ENCODE results near the gene SPINK1.
"Not testable (repeated sequence)": the region's sequence is repeated elsewhere in the genome, so short reads cannot be mapped to it uniquely, and the experiment has no call there.

The SPINK1 gene

GRCh38 chr5:147854331-147854730 lies 22.9 kb upstream of the SPINK1 start:
- no peak for DNase-seq

- DNase-seq = no peak
Measured at GRCh38 chr5:147853372-147853987, 22.0 kb upstream of the SPINK1 start.

GRCh38 chr5:147852365-147852764 lies 20.9 kb upstream of the SPINK1 start:
- DNase-seq = no peak

- no peak for DNase-seq
Measured at GRCh38 chr5:147851578-147851977, 20.1 kb upstream of the SPINK1 start.

DNA sequence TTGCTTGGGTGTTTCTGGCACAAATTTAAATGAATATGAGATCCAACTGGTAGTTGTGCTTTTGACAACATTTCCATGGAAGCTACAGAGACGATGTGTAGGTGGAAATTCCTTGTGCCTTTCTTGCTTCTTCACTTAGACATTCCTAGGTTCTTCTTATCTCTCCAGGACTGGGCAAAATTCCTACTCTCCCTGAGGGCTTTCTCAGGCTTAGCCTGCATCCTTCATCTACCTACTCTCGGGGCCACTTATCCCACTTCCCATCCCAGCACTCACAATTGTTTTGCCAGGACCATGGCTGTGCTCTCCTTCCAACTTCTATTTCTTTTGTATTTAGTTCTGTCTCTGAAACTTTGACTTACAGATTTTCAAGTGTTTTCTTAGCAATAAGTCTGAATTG lies 17.8 kb upstream of the SPINK1 start:
- DNase-seq = no peak

DNA sequence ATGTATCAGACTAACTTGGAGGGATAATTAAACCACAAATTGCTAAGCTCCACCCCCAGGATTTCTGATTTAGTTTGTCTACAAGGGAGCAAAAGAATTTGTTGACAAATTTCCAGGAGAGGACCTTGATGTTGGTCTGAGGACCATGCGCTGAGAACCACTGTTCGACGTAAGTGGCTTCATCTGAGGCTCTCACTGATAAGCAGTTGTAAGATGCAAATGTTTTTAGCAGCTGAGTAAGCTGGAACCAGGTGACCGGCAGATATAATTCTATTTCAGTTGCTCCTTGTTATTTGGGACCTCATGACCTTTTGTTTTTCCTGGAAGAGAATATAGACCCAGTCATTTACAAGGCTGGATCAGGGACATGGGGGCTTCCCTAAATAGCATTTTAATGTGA lies 14.1 kb upstream of the SPINK1 start:
- DNase-seq = no peak

DNA sequence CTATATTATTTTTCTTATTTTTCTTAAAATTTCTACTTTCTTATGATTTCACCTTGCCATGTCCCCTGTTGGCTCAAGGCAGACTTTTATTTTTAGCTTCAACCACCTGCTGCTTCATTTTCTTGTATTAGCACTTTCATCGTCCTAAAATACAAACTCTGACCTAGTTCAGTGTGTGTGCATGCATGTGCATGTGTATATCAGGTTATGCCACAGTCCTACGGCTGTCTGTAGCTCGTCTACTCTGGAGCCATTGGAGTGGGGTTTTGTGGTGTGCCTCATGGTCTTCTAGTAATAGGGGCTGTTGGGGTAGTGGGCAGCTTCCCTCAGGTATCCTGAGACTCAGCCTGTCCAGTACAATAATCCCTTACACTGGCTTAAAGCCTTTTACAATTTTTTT lies 13.4 kb upstream of the SPINK1 start:
- DNase-seq = no peak

- no peak for DNase-seq
Measured at GRCh38 chr5:147842869-147843268, 11.4 kb upstream of the SPINK1 start.

GRCh38 chr5:147836439-147836838 lies 5.0 kb upstream of the SPINK1 start:
- DNase-seq = no peak

- no peak for DNase-seq
Measured at GRCh38 chr5:147835386-147835798, 3.9 kb upstream of the SPINK1 start.

GRCh38 chr5:147832541-147832940 lies 1.1 kb upstream of the SPINK1 start:
- DNase-seq = no peak

DNA sequence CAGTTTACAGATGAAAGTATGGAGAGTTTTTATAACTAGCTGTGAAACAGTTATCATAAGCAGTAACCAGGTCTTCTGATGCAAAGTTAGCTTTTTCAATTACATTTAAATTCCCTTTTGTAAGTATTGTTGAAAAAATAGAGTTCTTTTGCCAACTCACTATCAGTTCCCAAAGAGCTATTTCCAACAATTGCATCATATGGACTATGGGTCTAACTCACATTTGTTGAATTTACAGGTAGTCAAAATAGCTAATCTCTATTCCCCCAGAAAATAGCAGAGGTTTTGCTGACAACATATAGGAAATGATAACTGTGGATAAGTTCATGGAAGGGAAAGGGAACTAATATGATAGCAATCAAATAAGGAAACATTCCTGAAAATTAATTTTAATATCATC lies 1.4 kb downstream of the SPINK1 start:
- no peak for DNase-seq

DNA sequence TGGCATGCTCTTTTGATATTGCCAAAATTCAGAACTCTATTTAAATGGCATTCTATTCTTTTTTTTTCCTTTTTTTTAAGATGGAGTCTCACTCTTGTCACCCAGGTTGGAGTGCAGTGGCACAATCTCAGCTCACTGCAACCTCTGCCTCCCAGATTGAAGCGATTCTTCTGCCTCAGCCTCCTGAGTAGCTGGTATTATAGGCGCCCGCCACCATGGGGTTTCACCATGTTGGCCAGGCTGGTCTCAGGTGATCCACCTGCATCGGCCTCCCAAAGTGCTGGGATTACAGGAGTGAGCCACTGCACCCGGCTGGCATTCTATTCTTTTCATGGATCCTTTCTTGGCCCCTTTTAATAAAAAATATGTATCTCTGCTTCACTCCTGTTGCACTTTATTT lies 4.5 kb downstream of the SPINK1 start:
- DNase-seq = not testable (repeated sequence)

- no peak for DNase-seq
Measured at GRCh38 chr5:147826361-147826760, 5.1 kb downstream of the SPINK1 start.

DNA sequence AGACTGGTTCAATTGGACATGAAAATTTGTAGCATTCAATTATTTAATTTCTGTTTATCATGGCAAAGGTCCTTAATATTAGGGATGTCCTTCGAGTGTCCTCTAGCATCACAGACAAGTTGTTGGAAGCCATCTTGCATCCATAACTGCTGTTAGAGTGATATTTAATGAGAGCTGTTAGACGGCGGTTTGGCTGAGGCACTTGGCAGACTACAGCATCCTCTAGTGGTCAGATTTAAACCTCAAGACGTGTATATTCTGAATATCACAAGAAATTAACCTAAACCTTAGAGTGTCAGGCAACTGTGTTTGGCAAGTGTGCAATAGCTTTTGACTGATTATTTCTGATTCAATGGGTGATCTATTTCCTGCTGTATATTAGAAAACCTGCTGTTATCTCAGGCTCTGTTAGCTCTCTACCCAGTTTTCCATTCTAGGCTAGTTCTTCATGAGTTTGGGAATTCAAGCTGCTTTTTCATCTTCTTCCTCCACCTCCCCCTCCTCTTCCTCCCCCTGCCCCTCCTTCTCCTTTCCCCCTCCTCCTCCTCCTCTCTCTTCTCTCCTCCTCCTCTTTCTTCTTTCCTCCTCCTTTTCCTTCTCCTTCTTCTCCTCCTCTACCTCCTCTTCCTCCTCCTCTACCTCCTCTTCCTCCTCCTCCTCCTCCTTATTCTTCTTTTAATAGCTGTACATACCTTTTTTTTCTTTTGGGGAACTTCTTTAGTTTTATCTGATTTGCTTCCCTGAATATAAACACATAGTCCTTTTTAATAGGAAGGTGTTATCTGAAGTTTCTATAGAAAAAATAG lies 8.6 kb downstream of the SPINK1 start:
- peak; percentile 25 to 29 for DNase-seq

DNA sequence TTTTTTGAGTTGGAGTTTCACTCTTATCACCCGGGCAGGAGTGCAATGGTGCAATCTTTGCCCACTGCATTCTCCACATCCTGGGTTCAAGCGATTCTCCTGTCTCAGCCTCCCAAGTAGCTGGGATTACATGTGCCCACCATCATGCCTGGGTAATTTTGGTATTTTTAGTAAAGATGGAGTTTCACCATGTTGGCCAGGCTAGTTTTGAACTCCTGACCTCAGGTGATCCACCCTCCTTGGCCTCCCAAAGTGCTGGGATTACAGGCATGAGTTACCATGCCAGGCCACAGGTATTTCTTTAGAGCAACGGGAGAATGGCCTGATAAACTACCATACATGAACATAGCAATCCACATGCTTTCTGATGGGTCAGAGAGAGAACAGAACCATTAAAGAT lies 9.2 kb downstream of the SPINK1 start:
- DNase-seq = not testable (repeated sequence)

- DNase-seq = no peak
Measured at GRCh38 chr5:147821766-147822165, 9.7 kb downstream of the SPINK1 start.

- no peak for DNase-seq
Measured at GRCh38 chr5:147819261-147819770, 12.2 kb downstream of the SPINK1 start.

GRCh38 chr5:147818290-147818689 lies 13.2 kb downstream of the SPINK1 start:
- DNase-seq = no peak

DNA sequence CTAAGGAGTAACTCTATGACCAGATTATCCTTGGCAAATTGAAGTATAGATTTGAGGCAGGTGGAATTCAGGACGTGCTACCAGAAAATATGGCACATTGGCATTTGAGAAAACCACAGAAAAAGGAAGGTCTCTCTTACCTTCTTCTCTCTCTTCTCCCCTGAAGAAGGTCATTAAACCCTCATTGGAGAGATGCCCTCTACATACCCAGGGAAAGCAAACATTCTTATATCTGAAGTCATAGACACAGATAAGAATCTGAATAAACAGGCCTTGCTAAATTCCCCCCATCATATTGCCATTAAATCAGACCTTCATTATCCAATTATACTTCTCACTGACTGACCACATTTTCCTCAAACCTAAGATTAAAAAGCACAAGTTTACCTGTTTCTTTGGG lies 17.8 kb downstream of the SPINK1 start:
- DNase-seq = no peak

DNA sequence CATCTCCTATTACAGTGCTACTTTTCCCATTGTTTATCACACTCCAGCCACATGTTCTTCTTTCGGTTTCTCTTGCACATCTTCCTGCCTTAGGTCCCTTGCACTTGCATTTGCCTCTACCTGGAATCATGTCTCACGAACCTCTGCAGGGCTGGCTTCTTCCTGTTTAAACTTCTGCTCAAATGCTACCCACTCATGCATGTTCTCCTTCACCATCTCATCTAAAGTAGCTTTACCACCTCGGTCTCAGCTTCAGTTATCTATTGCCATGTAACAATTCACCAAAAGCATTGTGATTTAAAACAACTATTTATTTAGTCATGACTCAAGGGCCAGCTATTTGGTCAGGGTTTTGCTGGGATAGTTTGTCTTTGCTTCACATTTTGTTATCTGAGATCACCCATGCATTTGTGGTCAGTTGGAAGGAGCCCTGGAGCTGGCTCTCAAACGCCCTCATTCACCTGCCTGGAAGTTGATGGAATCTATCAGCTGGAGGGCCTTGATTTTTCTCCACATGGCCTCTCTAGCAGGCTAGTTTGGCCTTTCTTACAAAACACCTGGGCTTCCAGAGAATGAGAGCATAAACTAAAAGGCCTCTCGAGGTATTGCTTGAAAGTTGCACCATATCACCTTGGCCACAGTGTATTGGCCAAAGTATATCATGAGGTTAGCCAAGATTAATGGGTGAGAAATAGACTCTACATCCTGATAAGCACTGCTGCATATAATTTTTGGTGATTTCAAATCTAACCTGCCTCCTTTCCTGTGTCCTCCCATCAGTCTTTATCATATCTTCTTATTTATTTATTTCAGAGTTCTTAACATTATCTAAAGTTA lies 21.4 kb downstream of the SPINK1 start:
- DNase-seq = no peak

DNA sequence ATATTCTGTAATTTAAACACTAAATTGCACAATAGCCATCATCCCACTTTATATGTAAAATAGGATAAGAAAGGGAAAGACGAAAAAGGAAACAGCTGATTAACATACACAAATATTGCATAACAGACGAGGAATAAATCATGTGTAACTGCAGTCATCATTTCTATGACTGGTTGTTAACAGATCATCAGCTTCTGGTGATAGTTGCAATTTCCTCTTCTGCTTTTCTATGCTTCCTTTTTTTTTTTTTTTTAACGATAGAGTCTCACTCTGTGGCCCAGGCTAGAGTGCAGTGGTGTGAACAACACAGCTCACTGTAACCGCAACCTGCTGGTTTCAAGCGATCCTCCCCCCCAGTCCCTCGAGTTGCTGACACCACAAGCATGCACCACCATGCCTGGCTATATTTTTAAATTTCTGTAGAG lies 26.4 kb downstream of the SPINK1 start:
- peak in 1 of 2 donors; percentile 12 for DNase-seq

GRCh38 chr5:147804334-147804733 lies 27.1 kb downstream of the SPINK1 start:
- no peak for DNase-seq
